GM12865 (cell line): ENCODE measurements around the gene HTATIP2.

Source experiments
- DNase-seq: peaks from one replicate; pipeline ENCODE4 v3.0.0; 2010; ENCODE audit warnings: low read depth
- H3K4me3 ChIP-seq: 2 replicates; pipeline ENCODE4 v1.5.1; 2011; ENCODE audit warnings: mild to moderate bottlenecking, low read depth, low read length, control low read depth
- TF ChIP-seq, protein P1 (sequence below): IDR thresholded peaks from 2 replicates; pipeline ENCODE4 v1.5.1; 2011; ENCODE audit warnings: low read length, control low read depth, low read depth, inconsistent platforms; ENCODE audit not compliant: insufficient read depth; ENCODE audit errors: missing control alignments

Gene HTATIP2

DNA sequence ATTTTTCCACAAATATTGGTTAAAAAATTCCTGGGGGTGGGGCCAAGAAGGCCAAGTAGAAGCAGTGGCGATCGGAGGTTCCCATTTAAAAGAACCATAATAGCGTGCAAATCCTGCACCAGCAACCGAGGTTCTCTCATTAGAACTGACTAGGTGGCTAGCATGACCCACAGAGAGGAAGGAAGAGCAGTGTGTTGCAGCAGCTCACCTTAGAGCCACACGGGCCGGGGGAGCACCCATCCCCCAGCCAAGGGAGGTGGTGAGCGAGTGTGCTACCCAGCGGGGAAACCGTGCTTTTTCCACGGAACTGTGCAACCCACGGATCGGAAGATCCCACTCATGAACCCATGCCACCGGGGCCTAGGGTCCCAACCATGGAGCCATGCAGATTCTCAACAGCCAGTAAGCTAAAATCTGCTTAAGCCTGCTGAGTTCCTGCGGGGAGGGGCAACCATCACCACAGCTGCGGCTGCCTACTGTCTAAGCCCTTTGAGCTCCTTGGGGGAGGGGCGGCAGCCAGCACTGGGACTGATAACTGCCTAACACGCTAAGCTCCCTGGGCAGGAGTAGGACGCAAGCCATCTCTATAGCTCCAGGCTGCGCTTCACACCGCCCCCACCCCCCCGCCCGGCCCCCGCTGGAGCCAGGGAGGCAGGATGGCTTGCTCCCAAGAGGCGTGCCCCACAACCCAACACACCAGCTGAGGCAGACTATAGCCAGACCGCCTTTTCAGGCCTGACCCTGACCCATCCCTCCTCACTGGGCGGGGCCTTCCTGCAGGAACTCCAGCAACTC, 21.0 kb upstream of the HTATIP2 start:
- TF ChIP-seq, protein P1, sequence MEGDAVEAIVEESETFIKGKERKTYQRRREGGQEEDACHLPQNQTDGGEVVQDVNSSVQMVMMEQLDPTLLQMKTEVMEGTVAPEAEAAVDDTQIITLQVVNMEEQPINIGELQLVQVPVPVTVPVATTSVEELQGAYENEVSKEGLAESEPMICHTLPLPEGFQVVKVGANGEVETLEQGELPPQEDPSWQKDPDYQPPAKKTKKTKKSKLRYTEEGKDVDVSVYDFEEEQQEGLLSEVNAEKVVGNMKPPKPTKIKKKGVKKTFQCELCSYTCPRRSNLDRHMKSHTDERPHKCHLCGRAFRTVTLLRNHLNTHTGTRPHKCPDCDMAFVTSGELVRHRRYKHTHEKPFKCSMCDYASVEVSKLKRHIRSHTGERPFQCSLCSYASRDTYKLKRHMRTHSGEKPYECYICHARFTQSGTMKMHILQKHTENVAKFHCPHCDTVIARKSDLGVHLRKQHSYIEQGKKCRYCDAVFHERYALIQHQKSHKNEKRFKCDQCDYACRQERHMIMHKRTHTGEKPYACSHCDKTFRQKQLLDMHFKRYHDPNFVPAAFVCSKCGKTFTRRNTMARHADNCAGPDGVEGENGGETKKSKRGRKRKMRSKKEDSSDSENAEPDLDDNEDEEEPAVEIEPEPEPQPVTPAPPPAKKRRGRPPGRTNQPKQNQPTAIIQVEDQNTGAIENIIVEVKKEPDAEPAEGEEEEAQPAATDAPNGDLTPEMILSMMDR = no peak
- H3K4me3 ChIP-seq = no peak overlapping the region
- no peak for DNase-seq

DNA sequence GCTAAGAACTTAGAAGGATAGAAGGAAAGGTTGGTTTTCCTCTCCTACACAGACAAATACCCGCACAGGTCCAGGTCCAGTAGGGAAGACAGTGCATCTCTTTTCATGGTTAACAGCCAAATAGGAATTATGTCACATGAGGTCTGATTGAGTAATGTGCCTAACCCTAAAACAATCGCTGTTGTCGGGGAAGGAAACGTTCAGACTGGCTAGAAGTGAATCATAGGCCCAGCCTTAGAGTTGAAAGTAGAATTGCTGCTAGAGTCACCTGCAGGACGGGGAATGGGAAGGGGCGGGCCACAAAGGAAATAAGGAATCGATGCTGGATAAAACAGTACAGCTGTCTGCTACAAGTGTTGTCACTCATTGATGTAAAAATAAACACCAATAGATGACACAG, 12.4 kb upstream of the HTATIP2 start:
- TF ChIP-seq, protein P1 = no peak
- no peak overlapping the region for H3K4me3 ChIP-seq
- no peak for DNase-seq

DNA sequence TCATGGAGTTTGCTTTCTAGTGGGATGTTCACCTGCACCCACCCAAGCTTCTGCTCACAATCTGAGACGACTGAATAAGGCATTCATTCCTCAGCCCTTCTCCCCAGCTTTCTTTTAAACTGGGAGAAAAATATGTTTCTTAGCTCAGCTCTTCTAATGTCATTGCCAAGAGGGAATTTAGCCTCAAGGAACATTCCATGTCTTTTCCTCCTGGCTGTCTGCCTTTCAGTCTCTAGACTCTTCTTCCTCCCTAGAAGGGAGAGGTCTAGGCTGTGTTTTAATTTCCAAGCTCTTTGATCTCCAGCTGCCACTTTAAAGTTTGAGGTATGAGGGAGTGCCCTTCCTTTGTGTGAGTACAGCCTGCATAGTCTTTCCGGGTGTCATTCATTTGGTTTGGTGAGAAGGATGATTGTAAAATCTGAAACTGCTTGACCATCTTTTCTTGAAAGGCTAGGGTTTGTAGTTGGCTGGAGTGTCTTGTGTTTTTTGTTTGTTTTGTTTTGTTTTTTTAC, 11.7 kb upstream of the HTATIP2 start:
- no peak for DNase-seq
- TF ChIP-seq, protein P1 = no peak
- no peak overlapping the region for H3K4me3 ChIP-seq

DNA sequence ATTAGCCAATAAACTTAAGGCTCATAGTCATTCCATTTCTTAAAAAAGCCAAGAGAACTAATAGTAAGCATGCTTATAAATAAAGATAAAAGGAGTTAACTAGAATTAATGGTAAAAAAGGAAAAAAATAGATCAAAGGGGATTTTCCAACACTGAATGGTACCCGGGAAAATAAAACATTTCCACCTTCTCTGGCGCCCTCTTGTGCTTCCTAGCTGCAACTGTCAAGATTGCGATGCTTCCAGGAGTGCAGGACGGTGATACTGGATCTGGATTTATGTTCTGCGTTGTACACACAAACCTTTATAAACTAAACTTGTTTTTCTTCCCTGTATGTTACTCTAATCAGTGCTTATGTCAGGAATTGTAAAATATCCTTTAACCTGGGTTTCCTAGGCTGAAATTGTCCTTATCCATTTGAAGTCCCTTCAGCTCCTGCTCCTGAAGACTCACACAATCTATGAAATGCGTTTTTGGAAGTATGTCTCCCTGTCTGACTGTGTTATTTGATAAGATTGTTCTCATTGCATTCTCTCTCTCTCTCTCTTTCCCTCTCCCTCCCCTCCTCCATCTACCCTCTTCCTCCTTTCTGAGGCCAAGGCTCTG, 9.6 kb upstream of the HTATIP2 start:
- peak; percentile 39 for DNase-seq
- H3K4me3 ChIP-seq = no peak overlapping the region
- TF ChIP-seq, protein P1 = peak; percentile 75

DNA sequence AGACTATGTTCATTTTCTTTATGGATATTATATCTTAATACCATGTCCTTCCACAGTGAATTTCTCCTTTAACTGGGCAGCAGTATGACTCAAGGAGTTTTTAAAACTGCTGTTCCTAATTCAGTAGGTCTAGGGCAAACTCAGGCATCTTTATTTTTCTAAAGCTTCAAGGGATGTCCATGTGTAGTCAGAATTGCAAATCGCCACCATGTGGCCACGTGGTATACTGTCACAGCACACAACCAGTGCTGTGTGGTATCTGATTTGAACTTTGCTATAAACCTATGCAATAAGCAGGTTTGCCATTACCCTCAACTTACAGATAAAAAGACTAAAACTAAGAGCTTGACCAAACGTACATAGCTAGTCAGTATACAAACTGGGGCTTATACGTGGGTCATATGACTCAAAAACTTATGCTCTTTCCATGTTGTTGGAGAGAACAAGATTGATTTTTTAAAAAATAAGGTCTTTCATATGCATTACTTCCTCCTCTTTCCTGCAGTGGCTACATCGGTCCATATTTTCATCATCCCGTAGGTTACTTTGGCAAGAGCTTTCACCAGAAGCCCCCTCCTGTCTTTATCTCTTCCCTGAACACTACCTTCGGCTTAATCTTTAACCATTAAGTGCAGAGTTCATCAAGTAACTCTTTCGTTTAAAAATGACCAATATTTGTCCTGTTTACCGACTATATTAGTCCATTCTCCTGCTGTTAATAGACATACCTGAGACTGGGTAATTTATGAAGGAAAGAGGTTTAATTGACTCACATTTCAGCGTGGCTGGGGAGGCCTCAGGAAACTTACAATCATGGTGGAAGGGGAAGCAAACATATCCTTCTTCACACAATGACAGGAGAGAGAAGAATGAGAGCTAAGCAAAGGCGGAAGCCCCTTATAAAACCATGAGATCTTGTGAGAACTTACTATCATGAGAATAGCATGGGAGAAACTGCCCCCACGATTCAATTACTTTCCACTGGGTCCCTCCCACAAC, 8.0 kb upstream of the HTATIP2 start:
- no peak overlapping the region for H3K4me3 ChIP-seq
- DNase-seq = peak; percentile 59
- TF ChIP-seq, protein P1 = peak; percentile 61

DNA sequence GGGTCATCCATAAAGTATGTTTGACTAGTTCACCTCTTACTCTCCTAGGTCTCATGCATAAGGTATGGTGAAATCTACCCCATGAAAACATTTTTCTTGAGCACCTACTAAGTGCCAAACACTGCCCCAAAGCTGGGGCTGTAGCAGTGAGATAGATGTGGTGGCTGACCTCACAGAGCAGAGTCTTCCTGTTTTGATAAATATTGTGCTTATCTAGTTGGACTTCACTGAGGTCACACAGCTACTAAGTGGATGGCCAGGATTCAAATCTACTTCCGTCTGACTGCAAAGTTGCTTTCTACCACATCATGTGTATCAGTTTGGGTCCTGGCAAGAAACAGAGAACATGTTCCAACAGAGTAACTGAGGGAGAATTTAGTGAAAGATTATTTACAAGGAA, 6.4 kb upstream of the HTATIP2 start:
- no peak for DNase-seq
- TF ChIP-seq, protein P1 = no peak

More for the DNA sequence above, 6.4 kb upstream of the HTATIP2 start:
- no peak overlapping the region for H3K4me3 ChIP-seq
